ENCODE measurements around the gene REX1BD.

REX1BD gene

GRCh38 chr19:18603255-18603957 is 14.8 kb downstream of the REX1BD start:
- Histone ChIP-seq H2AFZ (peak overlapping the region; percentile 14), H3K79me2 (no peaks in the 10 kb centered on the region), H3K27me3 (ENCODE audit: control insufficient read depth, insufficient read depth, low read length) (peaks cover 9% of the 10 kb centered on the region), H3K36me3 (ENCODE audit: control insufficient read depth, insufficient read depth, low read length) (no peaks in the 10 kb centered on the region), H3K4me2 (ENCODE audit: low read length) (no peak overlapping the region), H3K27ac (no peak overlapping the region), H3K4me1 (peaks cover 7% of the 10 kb centered on the region), H3K9me3 (ENCODE audit: control insufficient read depth, low read length) (no peaks in the 10 kb centered on the region), H3K4me3 (ENCODE audit: low read depth, low read length) (no peak overlapping the region), H3K9ac (no peak overlapping the region)
- TF ChIP-seq CTCF (IDR thresholded peaks at IDR 0.05), result no peak

GRCh38 chr19:18603958-18604819 is 15.6 kb downstream of the REX1BD start:
- H3K4me1 ChIP-seq, result peaks cover 7% of the 10 kb centered on the region
- H2AFZ ChIP-seq, result no peak overlapping the region
- no peak overlapping the region for H3K4me2 ChIP-seq (ENCODE audit: low read length)
- H3K79me2 ChIP-seq, result no peaks in the 10 kb centered on the region
- TF ChIP-seq CTCF (IDR thresholded peaks at IDR 0.05), result no peak
- H3K27ac ChIP-seq, result no peak overlapping the region
- no peak overlapping the region for H3K4me3 ChIP-seq (ENCODE audit: low read depth, low read length)
- H3K27me3 ChIP-seq (ENCODE audit: control insufficient read depth, insufficient read depth, low read length), result peaks cover 9% of the 10 kb centered on the region
- H3K36me3 ChIP-seq (ENCODE audit: control insufficient read depth, insufficient read depth, low read length), result no peaks in the 10 kb centered on the region
- no peak overlapping the region for H3K9ac ChIP-seq
- H3K9me3 ChIP-seq (ENCODE audit: control insufficient read depth, low read length), result no peaks in the 10 kb centered on the region

DNA sequence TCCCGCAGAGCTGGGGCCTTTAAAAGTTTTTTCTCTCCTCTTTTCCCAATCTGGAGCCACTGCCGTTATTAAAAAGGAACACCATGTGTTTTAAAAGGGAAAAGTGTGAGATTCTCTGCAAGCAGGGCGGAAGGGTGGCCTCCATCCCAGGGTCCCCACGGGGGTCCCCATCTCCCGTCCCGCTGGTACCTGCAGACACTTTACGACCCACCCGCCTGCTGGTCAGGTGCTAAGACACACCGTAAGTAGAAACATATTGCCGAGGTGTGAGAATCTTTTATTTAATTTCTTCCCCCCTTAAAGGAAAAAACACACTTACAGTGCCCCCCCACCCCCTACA is 16.2 kb downstream of the REX1BD start:
- Histone ChIP-seq H3K4me3 (ENCODE audit: low read depth, low read length) (no peak overlapping the region), H3K27me3 (ENCODE audit: control insufficient read depth, insufficient read depth, low read length) (peaks cover 9% of the 10 kb centered on the region), H3K9ac (no peak overlapping the region)

DNA sequence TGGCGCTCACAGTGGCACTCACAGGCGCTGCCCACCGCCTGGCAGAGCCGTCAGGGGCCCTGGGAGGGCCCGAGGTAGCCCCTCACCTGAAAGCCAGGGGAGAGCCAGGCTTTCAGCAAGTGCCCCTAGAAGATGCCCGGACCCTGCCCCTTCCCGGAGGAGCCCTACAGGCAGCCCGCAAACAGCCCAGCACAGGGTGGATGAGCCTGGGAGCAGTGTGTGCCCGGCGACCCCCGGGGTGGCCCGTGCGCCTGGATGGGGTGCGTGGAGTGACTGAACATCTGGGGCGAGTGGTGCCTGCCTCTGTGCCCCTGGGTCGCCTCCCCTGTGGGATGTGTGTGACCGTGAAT is 16.6 kb downstream of the REX1BD start:
- Histone ChIP-seq H3K27ac (no peak overlapping the region), H3K4me1 (peaks cover 7% of the 10 kb centered on the region), H3K27me3 (ENCODE audit: control insufficient read depth, insufficient read depth, low read length) (peaks cover 9% of the 10 kb centered on the region), H3K4me3 (ENCODE audit: low read depth, low read length) (no peak overlapping the region), H3K4me2 (ENCODE audit: low read length) (no peak overlapping the region), H3K36me3 (ENCODE audit: control insufficient read depth, insufficient read depth, low read length) (no peaks in the 10 kb centered on the region), H3K9me3 (ENCODE audit: control insufficient read depth, low read length) (no peaks in the 10 kb centered on the region), H3K79me2 (no peaks in the 10 kb centered on the region), H3K9ac (no peak overlapping the region), H2AFZ (no peak overlapping the region)
- no peak for TF ChIP-seq CTCF (IDR thresholded peaks at IDR 0.05)

More for the DNA sequence above, 16.2 kb downstream of the REX1BD start:
- no peak for TF ChIP-seq CTCF (IDR thresholded peaks at IDR 0.05)
- Histone ChIP-seq H2AFZ (no peak overlapping the region), H3K9me3 (ENCODE audit: control insufficient read depth, low read length) (no peaks in the 10 kb centered on the region), H3K27ac (no peak overlapping the region), H3K79me2 (no peaks in the 10 kb centered on the region), H3K4me2 (ENCODE audit: low read length) (no peak overlapping the region), H3K36me3 (ENCODE audit: control insufficient read depth, insufficient read depth, low read length) (no peaks in the 10 kb centered on the region), H3K4me1 (peaks cover 7% of the 10 kb centered on the region)
